HG03439 (cell line): ENCODE results near the gene IDNK.
"Not testable (repeated sequence)": the region's sequence is repeated elsewhere in the genome, so short reads cannot be mapped to it uniquely, and the experiment has no call there.

Experiments
- ATAC-seq: cut with Tn5 transposase; IDR thresholded peaks from one replicate; pipeline ENCODE4 v1.9.1; 2021; ENCODE audit warnings: mild to moderate bottlenecking, moderate library complexity; ENCODE audit not compliant: unreplicated experiment

The IDNK gene

GRCh38 chr9:83622939-83623678 is at the start of gene IDNK:
TSS of gene IDNK (plus strand) at chr9:83623143. CDS start at chr9:83623172, 29 bp downstream.
- ATAC-seq, result peak; percentile 87

- no peak for ATAC-seq
These were observed 48.5 kb upstream of the IDNK start for GRCh38 chr9:83574482-83574881.

- no peak for ATAC-seq
These were observed 40.9 kb upstream of the IDNK start for GRCh38 chr9:83582029-83582428.

- peak; percentile 63 for ATAC-seq
These were observed 39.6 kb upstream of the IDNK start for GRCh38 chr9:83583151-83584014.

GRCh38 chr9:83584995-83585394 is 37.9 kb upstream of the IDNK start:
- ATAC-seq, result no peak

GRCh38 chr9:83588256-83588655 is 34.7 kb upstream of the IDNK start:
- ATAC-seq, result no peak

- peak; percentile 56 for ATAC-seq
These were observed 25.9 kb upstream of the IDNK start for GRCh38 chr9:83596899-83597504.

GRCh38 chr9:83598487-83598886 is 24.5 kb upstream of the IDNK start:
- ATAC-seq, result no peak

- no peak for ATAC-seq
These were observed 23.9 kb upstream of the IDNK start for GRCh38 chr9:83599071-83599470.

GRCh38 chr9:83601463-83601862 is 21.5 kb upstream of the IDNK start:
- no peak for ATAC-seq

GRCh38 chr9:83607620-83608019 is 15.3 kb upstream of the IDNK start:
- ATAC-seq, result not testable (repeated sequence)

- not testable (repeated sequence) for ATAC-seq
These were observed 9.6 kb upstream of the IDNK start for GRCh38 chr9:83613298-83613697.

- no peak for ATAC-seq
These were observed 5.6 kb upstream of the IDNK start for GRCh38 chr9:83617299-83617698.

GRCh38 chr9:83620841-83621636 is 1.9 kb upstream of the IDNK start:
- ATAC-seq, result no peak

GRCh38 chr9:83622433-83622938 is 457 bp upstream of the IDNK start:
- ATAC-seq, result peak; percentile 46

GRCh38 chr9:83623679-83624076 is 735 bp downstream of the IDNK start:
- peak; percentile 31 for ATAC-seq

- no peak for ATAC-seq
These were observed 2.2 kb downstream of the IDNK start for GRCh38 chr9:83625178-83625577.

- no peak for ATAC-seq
These were observed 5.6 kb downstream of the IDNK start for GRCh38 chr9:83628540-83628939.

GRCh38 chr9:83629433-83630104 is 6.6 kb downstream of the IDNK start:
- ATAC-seq, result no peak

GRCh38 chr9:83630938-83631457 is 8.1 kb downstream of the IDNK start:
- ATAC-seq, result no peak
